IMR-90 (cell line): ENCODE results near the gene CDH15. TPM values are rescaled to one million over a fixed set of nuclear protein-coding genes. Genes with fewer than 3 reads are reported as not detected.
"Not testable (repeated sequence)": the region's sequence is repeated elsewhere in the genome, so short reads cannot be mapped to it uniquely, and the experiment has no call there.

Experiments used
- ATAC-seq: fragments of 200-7000 bp; cut with Tn5 transposase; 2 replicates; pipeline ENCODE4 v1.9.1; 2020; ENCODE audit warnings: low read depth, mild to moderate bottlenecking, moderate library complexity
- BruUV-seq: library from RNA; stranded (reverse); fragments of 400-500 nt; replicated peaks from 2 replicates; lab custom pipeline; 2021; lab: Mats Ljungman, UMichigan
- CTCF ChIA-PET: fragments of 300-600 bp; formaldehyde crosslinking; extraction: SDS; loops from one replicate; lab custom pipeline; 2021; ENCODE audit warnings: antibody characterized with exemption; lab: Yijun Ruan, JAX
- POLR2A ChIA-PET: fragments of 300-600 bp; sonication (Branson Sonifier 250); formaldehyde crosslinking; loops from one replicate; lab custom pipeline; 2022; ENCODE audit warnings: antibody characterized with exemption; ENCODE audit not compliant: unreplicated experiment; lab: Charles Lee
- DNase-seq: peaks from one replicate; pipeline ENCODE4 v3.0.0; 2013
- H2AFZ ChIP-seq: replicated peaks from 2 replicates; pipeline ENCODE3; 2013; ENCODE audit warnings: low read length, mild to moderate bottlenecking; ENCODE audit not compliant: poor library complexity
- H2AK5ac ChIP-seq: 2 replicates; pipeline ENCODE4 v1.6.1; 2013; ENCODE audit warnings: low read depth, low read length, inconsistent platforms
- H2AK9ac ChIP-seq: replicated peaks from 2 replicates; pipeline ENCODE3; 2013; ENCODE audit warnings: mild to moderate bottlenecking, low read depth, low read length, moderate library complexity; ENCODE audit not compliant: poor library complexity
- H2BK120ac ChIP-seq: 2 replicates; pipeline ENCODE4 v1.6.1; 2013; ENCODE audit warnings: low read depth, low read length, inconsistent platforms
- H2BK15ac ChIP-seq: 3 replicates; pipeline ENCODE4 v1.6.1; 2013; ENCODE audit warnings: low read depth, low read length, inconsistent platforms
- H2BK20ac ChIP-seq: 2 replicates; pipeline ENCODE4 v1.6.1; 2013; ENCODE audit warnings: low read depth, mild to moderate bottlenecking, inconsistent platforms, low read length, moderate library complexity
- H2BK5ac ChIP-seq: 2 replicates; pipeline ENCODE4 v1.6.1; 2013; ENCODE audit warnings: mild to moderate bottlenecking, low read depth, low read length, inconsistent platforms; ENCODE audit not compliant: poor library complexity, severe bottlenecking
- H3K14ac ChIP-seq: replicated peaks from 2 replicates; pipeline ENCODE4 v1.6.1; 2013; ENCODE audit warnings: low read depth, low read length, inconsistent platforms
- H3K18ac ChIP-seq: 2 replicates; pipeline ENCODE4 v1.6.1; 2013; ENCODE audit warnings: low read depth, low read length, control low read depth
- H3K23ac ChIP-seq: 2 replicates; pipeline ENCODE4 v1.6.1; 2013; ENCODE audit warnings: low read depth, low read length, inconsistent platforms
- H3K27ac ChIP-seq: 2 replicates; pipeline ENCODE4 v1.5.1; 2013; ENCODE audit warnings: mild to moderate bottlenecking, control low read depth, low read length; ENCODE audit not compliant: insufficient read depth
- H3K27me3 ChIP-seq: 2 replicates; pipeline ENCODE4 v1.6.1; 2013; ENCODE audit warnings: low read length; ENCODE audit not compliant: control insufficient read depth, insufficient read depth
- H3K36me3 ChIP-seq: 2 replicates; pipeline ENCODE4 v1.6.1; 2013; ENCODE audit warnings: low read length, mixed read lengths; ENCODE audit not compliant: control insufficient read depth, insufficient read depth
- H3K4ac ChIP-seq: 2 replicates; pipeline ENCODE4 v1.6.1; 2013; ENCODE audit warnings: low read depth, low read length, inconsistent platforms
- H3K4me1 ChIP-seq: 2 replicates; pipeline ENCODE4 v1.6.1; 2013; ENCODE audit warnings: low read length, mixed read lengths; ENCODE audit not compliant: control insufficient read depth, insufficient read depth
- H3K4me2 ChIP-seq: 2 replicates; pipeline ENCODE4 v1.6.1; 2013; ENCODE audit warnings: low read depth, mild to moderate bottlenecking, control low read depth, low read length, moderate library complexity
- H3K4me3 ChIP-seq: 2 replicates; pipeline ENCODE4 v1.5.1; 2013; ENCODE audit warnings: low read depth, mild to moderate bottlenecking, control low read depth, low read length, moderate library complexity; ENCODE audit not compliant: insufficient read depth
- H3K56ac ChIP-seq: 2 replicates; pipeline ENCODE4 v1.6.1; 2013; ENCODE audit warnings: low read length, inconsistent platforms; ENCODE audit not compliant: insufficient read depth; ENCODE audit errors: extremely low read depth
- H3K79me1 ChIP-seq, 2 experiments: 2 replicates each; pipeline ENCODE4 v1.6.1; 2013; ENCODE audit warnings: low read length in 2 of 2, inconsistent platforms in 1 of 2, low read depth in 1 of 2
- H3K9ac ChIP-seq: 2 replicates; pipeline ENCODE4 v1.6.1; 2013; ENCODE audit warnings: low read depth, low read length, control low read depth
- H3K9me1 ChIP-seq: 2 replicates; pipeline ENCODE4 v1.6.1; 2013; ENCODE audit warnings: low read length, inconsistent platforms; ENCODE audit not compliant: insufficient read depth
- H3K9me3 ChIP-seq: 2 replicates; pipeline ENCODE4 v1.6.1; 2013; ENCODE audit warnings: low read length; ENCODE audit not compliant: control insufficient read depth, insufficient read depth
- H4K20me1 ChIP-seq: 2 replicates; pipeline ENCODE4 v1.6.1; 2013; ENCODE audit warnings: low read length, inconsistent platforms; ENCODE audit not compliant: insufficient read depth
- H4K5ac ChIP-seq: 2 replicates; pipeline ENCODE4 v1.6.1; 2013; ENCODE audit warnings: mild to moderate bottlenecking, low read depth, low read length, control low read depth
- H4K8ac ChIP-seq, 2 experiments: 2 replicates each; pipeline ENCODE4 v1.6.1; 2013; ENCODE audit warnings: low read depth in 2 of 2, low read length in 2 of 2, control low read depth in 1 of 2, inconsistent platforms in 1 of 2
- H4K91ac ChIP-seq: 2 replicates; pipeline ENCODE4 v1.6.1; 2013; ENCODE audit warnings: low read depth, low read length, inconsistent platforms; ENCODE audit not compliant: insufficient read depth
- RAD21 ChIP-seq: IDR thresholded peaks from 2 replicates; pipeline ENCODE4 v1.6.1; 2012; ENCODE audit warnings: low read length, improper control_type of control experiment
- WGBS, 2 experiments: methylation state at CpG; one replicate each; pipeline versions ENCODE4 v1.1.5 to v1.1.7; 2013; ENCODE audit warnings: missing lambda C conversion rate in 2 of 2; ENCODE audit not compliant: insufficient read length in 1 of 2; ENCODE audit errors: extremely low coverage in 2 of 2; 5-methylcytosine and 5-hydroxymethylcytosine counted together
- dilution Hi-C: fragments of 300-500 bp; cut with HindIII; formaldehyde crosslinking; loops from one replicate; pipeline ENCODE4 v1.14.3; 2018; ENCODE audit warnings: low sequenced_read_pairs; ENCODE audit not compliant: unreplicated experiment
- in situ Hi-C: fragments of 300-500 bp; cut with MboI; formaldehyde crosslinking; loops from 3 replicates; pipeline ENCODE4 v1.14.3; 2019; ENCODE audit warnings: low sequenced_read_pairs, inconsistent platforms, mixed read lengths
- intact Hi-C: fragments of 100-400 bp; cut with micrococcal nuclease; formaldehyde crosslinking; loops from 2 replicates; pipeline ENCODE4 v1.10.0; 2022
- polyA plus RNA-seq, 3 experiments: library from polyadenylated mRNA; depleted of rRNA; stranded (reverse); fragments of >200 nt; gene quantifications; 2 replicates each; pipeline ENCODE4 v1.2.3, GENCODE V29; 2012; ENCODE audit warnings: low replicate concordance in 1 of 3
- total RNA-seq: library from RNA; depleted of rRNA; stranded (reverse); fragments of >200 nt; gene quantifications from 2 replicates; pipeline ENCODE4 v1.2.3, GENCODE V29; 2012
- TF ChIP-seq, protein P1 (sequence below): fragments of 150-350 bp; IDR thresholded peaks from 2 replicates; pipeline ENCODE4 v1.6.1; 2017; ENCODE audit warnings: mild to moderate bottlenecking, antibody characterized with exemption, low read length, low read depth

CDH15 gene
- total and polyA plus RNA-seq, 2 of the 4 experiments (the other 2 are of a cell fraction), result 0.18 to 0.62 TPM

DNA sequence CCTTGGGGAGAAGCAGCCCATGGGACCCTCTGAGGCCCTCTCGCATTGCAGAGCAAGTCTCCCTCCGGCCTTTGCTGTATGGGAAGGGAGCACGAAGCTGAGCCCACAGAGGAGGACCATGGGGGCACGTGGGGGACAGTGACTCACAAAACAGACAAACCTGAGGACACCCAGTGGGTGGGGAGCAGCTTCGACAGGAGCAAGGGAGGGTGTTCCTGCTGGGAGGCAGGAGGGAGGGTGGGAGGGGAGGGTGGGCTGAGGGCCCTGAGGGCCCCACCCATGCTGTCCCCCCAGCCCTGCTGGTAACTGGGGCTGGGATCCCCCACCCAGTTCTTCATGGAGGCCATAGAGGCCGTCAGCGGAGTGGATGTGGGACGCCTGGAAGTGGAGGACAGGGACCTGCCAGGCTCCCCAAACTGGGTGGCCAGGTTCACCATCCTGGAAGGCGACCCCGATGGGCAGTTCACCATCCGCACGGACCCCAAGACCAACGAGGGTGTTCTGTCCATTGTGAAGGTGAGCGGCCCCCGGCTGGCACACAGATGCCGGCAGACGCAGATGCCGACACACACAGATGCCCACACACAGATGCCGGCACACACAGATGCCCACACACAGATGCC, 16.3 kb downstream of the CDH15 start:
- Histone ChIP-seq H3K9ac (no peak overlapping the region), H3K14ac (no peak overlapping the region), H2BK20ac (no peak overlapping the region), H4K91ac (no peak overlapping the region), H3K4me1 (peaks cover 4% of the 10 kb centered on the region), H2AFZ (no peak overlapping the region), H2BK120ac (no peak overlapping the region), H2BK5ac (no peak overlapping the region), H3K4ac (no peak overlapping the region), H3K9me1 (peaks cover 3% of the 10 kb centered on the region; the same call in 1 of the 2 replicates), H3K36me3 (no peaks in the 10 kb centered on the region), H4K5ac (no peak overlapping the region), H3K79me1 (no peaks in the 10 kb centered on the region), H4K20me1 (no peaks in the 10 kb centered on the region; the same call in 1 of the 2 replicates), H2AK9ac (no peak overlapping the region), H3K9me3 (no peaks in the 10 kb centered on the region), H2AK5ac (no peak overlapping the region), H3K4me2 (no peak overlapping the region), H3K56ac (no peak overlapping the region), H2BK15ac (no peak overlapping the region), H4K8ac (no peak overlapping the region), H3K4me3 (no peak overlapping the region), H3K27ac (no peak overlapping the region), H3K18ac (no peak overlapping the region), H3K23ac (no peak overlapping the region), H3K27me3 (peaks cover 14% of the 10 kb centered on the region; the same call in 1 of the 2 replicates)
- in situ Hi-C loops, result no loop called here
- no peak for DNase-seq
- no peak for ATAC-seq
- dilution Hi-C loops, result no loop called here
- TF ChIP-seq RAD21, result no peak
- TF ChIP-seq, protein P1, sequence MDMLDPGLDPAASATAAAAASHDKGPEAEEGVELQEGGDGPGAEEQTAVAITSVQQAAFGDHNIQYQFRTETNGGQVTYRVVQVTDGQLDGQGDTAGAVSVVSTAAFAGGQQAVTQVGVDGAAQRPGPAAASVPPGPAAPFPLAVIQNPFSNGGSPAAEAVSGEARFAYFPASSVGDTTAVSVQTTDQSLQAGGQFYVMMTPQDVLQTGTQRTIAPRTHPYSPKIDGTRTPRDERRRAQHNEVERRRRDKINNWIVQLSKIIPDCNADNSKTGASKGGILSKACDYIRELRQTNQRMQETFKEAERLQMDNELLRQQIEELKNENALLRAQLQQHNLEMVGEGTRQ, result peak; percentile 48; the same call in 1 of the 2 replicates
- POLR2A ChIA-PET, result no interaction called here
- 86% methylated on average over 11 of the region's 19 CpGs; no CpG with 5 or more reads in 1 of the 2 experiments for WGBS, 2 experiments
- CTCF ChIA-PET, result no interaction called here
- intact Hi-C loops, result no loop called here
- no TSS peak for BruUV-seq

DNA sequence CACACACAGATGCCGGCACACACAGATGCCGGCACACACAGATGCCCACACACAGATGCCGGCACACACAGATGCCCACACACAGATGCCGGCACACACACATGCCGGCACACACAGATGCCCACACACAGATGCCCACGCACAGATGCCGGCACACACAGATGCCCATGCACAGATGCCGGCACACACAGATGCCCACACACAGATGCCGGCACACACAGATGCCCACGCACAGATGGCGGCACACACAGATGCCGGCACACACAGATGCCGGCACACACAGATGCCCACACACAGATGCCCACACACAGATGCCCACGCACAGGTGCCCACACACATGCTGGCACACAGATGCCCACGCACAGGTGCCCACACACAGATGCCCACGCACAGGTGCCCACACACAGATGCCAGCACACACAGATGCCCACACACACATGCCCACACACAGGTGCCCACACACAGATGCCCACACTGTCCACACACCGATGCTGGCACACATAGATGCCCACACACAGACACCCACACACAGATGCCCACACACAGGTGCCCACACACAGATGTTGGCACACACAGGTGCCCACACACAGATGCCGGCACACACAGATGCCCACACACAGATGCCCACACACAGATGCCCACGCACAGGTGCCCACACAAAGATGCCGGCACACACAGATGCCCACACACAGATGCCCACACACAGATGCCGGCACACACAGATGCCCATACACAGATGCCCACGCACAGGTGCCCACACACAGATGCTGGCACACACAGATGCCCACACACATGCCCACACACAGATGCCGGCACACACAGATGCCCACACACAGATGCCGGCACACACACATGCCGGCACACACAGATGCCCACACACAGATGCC, 17.2 kb downstream of the CDH15 start:
- H3K4me3 ChIP-seq, H3K9ac ChIP-seq, POLR2A ChIA-PET, H2BK120ac ChIP-seq, BruUV-seq, H4K5ac ChIP-seq, H4K8ac ChIP-seq, H3K9me1 ChIP-seq, intact Hi-C loops, H2BK15ac ChIP-seq, H3K36me3 ChIP-seq, ATAC-seq, H3K23ac ChIP-seq, H3K27me3 ChIP-seq, H2AK9ac ChIP-seq, in situ Hi-C loops, DNase-seq, H2AK5ac ChIP-seq, H3K56ac ChIP-seq, dilution Hi-C loops, H3K79me1 ChIP-seq, CTCF ChIA-PET, H3K4ac ChIP-seq, H3K27ac ChIP-seq, H3K4me2 ChIP-seq, H3K14ac ChIP-seq, H3K18ac ChIP-seq, H4K91ac ChIP-seq, H2BK20ac ChIP-seq, H3K4me1 ChIP-seq, H3K9me3 ChIP-seq, H4K20me1 ChIP-seq, H2BK5ac ChIP-seq, H2AFZ ChIP-seq: not testable (repeated sequence)
- 93% methylated on average over 12 of the region's 25 CpGs; no CpG with 5 or more reads in 1 of the 2 experiments for WGBS, 2 experiments
